GM19372 (cell line): Measurements from ENCODE around the gene IRX2.

Experiments
- ATAC-seq: cut with Tn5 transposase; IDR thresholded peaks from one replicate; pipeline ENCODE4 v1.9.1; 2021; ENCODE audit warnings: mild to moderate bottlenecking, low read depth, moderate library complexity; ENCODE audit not compliant: unreplicated experiment

IRX2 gene

DNA sequence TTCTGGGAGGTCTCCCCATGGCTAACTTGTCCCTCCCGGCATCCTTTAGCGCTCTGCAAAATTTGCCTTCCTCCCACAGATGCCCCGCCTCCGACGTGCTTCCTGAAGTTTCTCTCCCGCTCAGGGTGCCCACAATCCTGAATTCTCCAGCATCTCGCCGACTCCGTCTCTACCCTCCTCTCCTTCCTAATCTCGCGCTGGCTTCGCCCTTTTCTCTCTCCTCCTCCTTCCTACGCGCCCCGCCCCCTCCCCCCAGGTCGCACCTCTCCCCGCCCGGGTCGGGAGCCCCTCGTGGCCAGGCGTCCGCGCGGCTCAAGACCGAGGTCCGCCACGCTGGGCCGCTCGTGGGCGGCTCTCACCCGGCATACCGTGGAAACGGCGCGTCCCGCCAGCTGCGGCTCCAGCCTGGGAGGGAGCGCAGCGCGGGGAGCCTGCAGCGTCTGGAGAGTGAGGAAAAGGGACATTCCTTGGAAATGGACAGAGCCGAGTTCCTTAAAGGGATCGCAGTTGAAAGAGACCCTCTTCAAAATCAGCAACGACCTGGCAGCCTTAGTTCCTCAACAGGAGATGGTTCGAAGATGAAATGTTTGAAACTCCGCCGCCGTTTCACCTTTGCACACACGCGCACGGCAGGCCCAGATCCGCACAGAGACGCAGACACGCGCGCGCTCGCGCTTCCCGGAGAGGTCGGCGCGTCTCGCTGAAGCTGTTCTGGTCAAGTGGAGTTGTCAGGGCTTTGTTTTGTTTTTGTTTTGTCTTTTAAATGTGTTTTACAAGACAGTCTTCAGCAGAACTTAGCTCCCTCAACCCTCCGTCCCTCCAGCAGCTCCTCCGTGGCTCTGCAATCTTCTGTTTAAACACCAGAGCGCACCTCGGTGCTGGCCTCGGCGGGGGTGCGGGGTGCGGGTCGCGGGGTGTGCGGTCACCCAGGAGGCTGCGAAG, 5.0 kb upstream of the IRX2 start:
- no peak for ATAC-seq

DNA sequence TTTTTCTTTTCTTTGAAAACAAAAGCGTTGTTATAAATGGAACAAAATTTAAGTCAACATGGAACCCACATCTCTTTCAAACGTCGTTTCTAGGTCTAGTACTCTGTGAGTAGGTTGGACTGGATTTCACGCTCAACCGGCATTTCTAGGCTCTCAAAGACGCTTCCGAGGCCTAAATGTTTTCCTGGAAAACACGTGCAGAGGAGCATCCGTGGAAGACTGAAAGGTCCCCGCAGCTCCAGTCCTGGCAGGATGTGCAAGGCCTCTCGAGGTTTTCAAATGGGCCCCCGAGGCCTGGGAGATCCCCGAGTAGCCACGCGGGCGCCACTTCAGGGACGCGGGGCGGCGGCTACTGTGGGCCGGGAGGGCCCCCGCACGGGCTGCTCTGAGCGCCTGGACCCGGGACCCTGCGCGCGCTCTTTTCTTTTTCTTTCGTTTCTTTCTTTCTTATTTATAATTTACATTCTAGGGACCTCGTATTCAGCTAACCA, 4.2 kb upstream of the IRX2 start:
- ATAC-seq = no peak

DNA sequence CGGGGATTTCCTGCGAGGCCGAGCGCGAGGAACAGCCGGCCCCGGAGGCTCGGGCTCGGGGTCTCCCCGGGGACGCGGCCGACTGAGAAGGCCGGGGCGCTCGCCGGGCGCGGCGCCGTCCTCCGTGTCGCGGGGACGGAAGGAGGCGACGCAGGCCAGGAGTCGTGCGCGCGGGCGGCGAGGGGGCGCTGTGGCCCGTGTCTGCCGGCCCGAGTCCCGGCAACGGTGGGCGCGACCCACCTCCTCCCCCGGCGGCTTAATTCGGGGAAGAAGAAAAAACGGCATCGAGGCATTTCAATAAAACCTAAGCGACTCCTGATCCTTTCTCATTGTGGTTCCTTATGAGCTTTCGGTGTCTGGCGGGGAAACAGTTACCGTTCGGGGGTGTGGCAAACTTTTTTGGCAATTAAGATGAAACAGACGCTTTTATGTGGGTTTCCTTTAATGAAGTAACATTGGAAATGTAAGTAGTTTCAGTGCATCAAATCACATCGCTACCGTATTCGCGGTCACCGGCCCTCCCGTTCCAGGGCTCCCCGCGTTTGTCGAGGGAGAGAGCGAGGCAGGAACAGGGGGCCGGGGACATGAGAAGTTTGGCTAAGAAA, 3.7 kb upstream of the IRX2 start:
- ATAC-seq = no peak

DNA sequence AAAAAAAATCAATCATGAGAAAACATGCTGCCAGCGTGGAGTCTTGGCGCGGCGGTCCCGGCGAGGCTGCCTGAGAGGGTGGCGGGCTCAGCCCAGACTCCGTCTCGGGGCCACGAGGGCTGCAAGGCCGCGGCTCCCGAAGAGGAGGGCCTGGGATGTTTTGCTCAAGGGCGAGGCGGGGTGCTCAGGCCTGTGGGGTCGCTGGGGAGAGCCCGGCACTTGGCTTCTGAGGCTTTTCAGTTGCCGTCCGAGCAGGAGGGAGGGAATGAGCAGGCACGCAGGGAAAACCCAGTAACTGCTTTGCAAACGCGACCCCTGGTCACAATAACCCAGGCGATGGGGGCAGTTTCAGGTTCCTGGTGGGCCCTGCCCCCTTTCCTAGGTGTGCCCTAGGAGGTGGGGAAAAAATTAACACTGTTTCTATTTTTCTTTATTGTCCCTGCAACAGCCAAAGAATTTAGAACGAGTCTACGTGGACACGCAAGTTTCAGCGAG, 3.2 kb upstream of the IRX2 start:
- no peak for ATAC-seq

DNA sequence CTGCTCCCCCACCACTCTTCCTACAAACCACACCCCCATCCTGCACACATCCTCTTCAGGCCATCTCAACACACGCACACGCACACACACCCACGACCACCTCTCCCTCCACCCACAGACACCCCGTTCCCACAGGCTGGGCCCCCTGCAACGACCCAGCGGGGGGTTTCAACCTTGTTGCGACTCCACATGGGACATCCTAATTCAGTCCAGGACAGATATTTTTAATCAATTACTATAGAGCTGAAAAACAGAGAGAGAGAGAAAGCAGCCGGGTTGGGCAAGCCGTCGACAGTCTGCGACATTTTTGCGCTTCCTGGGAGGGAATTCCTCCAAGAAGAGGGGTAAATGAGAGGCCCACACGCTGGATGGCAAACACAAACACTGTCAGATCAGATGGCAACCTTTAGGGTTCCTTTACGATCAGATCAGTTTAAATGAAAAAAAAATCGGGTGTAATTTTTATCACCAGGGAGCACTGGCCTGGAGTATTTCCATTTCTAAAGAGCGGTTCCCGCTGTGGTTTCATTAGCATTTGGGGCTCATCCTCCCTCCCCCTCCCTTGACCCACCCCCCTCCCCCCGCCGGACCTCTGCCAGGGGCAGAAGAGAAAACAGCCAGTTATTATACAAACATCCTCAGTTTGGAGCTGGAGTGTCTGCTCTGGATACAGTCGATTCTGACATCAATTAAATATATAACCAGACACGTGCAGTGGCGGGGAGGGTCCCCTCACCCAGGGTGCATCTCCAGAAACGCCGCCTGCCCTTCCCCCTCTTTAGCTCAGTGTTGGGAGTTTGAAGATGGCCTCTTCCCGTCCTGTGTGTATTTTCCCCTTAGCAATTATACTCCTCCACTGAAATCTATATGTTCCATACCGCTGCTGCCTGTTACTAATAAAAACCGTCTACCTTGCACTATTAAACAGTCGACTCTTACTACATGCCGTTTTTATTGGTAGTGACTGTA, 2.3 kb upstream of the IRX2 start:
- no peak for ATAC-seq

DNA sequence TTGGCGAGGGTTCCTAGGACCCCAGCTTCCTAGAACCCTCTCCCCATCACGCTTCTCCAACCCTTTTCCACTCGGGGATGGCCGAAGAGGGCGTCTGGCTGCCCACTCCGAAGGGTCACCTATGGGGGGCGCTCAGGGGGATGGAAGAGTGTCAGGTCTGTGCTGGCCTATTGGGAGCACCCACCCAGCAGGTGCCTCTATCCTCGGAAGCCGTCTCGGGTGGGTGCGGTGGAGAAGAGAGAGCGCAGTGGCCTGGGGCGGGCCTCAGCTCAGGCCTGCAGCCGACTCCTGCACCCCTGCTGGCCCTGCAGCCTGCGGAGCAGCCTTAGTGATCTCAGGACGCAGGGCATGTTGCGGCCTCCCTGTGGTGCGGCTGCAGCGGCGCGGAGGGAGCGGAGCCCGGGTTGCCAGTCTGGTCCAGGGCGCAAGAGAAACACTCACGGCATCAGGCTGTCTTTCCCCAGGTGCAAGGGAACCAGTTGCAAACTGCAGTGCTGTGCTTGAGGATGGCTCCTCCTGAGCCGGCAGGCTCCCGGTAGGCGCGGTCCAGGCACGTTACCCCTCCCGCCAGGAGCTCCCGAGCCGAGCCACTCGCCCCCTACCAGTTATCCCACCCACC, 1.5 kb upstream of the IRX2 start:
- ATAC-seq = no peak

DNA sequence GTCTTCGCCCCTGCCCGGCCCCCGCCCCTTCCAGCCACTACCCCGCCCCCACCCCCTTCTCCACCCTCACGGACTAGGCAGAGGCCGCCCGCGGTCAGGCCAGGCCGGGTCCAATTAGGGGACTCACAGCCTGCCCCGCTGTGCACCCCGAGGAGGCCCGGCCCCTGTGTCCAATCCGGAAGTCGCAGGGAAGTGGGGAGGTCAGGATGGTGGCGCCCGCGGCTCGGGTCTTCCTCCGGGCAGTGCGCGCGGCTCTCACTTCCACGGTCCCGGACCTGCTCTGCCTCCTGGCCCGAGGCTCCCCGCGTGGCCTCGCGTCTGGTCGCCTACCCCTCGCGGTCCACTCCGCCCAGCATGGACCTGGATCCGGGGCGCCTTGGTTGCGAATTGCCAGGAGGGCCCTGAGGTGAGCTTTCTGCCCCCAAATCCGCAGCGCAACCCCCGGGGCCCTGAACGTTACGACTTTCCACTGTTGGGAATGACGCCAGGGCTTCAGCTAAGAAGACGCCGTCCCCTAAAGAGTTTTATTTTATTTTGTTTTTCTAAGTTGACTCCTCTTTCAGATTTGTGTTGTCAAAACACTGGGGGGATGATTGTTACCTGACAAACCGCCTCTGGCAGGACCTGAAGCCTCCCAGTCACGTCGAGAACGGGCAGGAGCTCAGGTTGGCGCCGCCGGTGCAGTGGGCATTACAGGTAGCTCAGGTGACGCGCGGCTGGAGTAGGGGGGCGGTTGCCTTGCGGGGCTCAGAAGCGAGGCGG, 763 bp upstream of the IRX2 start:
- ATAC-seq = no peak

DNA sequence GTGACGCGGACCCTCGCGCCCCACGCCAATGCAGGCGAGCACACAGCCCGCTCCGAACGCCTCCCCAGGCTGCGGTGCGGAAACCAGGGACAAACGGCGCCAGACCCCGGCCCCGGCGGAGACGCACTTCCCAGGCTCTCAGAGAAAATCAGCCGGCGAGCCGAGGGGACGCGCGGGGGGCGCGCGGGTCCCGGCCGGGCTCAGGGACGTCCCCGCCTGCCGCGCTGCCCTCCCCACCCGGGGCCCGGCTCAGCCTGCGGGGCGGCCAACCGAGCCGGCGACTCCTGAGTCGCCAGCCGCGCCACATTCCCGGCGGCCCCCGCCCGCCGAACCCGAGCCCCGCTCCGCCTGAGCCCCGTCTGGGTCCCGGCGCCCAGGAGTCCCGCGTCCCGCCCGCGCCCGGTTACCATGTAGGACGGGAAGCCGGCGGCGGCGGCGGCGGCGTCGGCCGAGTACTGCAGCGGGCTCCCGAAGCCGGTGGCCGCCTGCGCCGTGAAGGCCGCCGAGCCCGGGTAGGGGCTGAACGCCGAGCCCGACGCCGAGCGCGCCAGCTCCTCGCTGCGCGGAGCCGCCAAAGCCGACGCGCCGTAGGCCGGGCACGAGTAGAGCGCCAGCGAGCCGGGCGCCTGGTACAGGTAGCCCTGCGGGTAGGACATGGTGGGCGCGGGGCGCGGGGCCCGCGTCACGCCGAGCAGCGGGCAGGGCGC, 566 bp downstream of the IRX2 start:
- no peak for ATAC-seq

DNA sequence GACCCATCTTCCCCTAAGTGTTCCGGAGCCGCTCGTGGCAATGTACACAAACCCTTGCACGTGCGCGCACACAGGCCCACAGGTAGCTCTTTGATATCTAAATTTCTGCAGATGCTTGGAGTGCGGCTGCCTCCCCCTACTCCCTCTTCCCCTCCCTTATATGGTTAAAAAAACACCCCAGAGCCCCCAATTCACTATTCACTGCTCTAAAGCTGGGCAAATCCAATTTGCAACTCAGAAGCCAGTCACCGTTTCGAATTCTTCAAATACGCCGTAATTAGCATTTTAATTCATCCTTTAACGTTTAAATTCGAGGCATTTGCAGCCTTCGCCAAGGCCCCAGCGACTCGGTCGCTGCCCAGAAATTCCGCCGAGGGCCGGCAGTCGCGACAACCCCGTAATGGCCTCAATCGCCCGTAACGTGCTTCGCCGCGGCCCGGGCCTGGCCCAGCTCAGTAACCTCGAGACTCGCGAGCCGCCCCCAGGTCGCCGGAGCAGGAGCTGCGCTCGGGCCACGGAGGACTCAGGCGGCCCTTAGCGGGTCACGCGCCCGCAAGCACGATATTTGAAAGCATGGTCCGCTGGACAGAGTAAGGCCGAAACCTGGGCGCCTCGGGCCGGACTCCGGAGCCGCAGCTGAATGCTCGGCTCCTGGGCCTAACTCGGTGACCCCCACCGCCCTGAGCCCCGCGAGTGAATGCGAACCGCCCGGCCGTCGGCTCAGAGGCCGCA, 1.3 kb downstream of the IRX2 start:
- no peak for ATAC-seq

DNA sequence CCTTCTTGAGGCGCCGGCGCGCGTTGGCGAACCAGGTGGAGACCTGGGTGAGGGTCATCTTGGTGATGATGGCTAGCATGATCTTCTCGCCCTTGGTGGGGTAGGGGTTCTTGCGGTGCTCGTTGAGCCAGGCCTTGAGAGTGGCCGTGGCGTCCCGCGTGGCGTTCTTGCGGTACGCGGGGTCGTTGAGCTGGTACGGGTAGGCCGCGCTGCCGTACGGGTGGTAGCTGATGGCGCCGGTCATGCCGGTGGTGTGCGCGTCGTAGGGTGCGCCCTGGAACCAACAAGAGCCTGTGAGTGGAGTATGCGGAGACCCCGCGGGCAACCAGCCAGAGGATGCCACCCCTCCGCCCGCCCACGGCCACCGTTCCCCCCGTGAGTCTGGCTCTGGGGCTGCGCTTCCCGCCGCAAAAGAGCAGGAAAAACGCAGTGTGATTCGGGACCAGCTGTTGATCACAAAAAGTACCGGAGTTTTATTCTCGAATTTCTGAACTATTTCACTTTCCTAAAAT, 1.9 kb downstream of the IRX2 start:
- ATAC-seq = no peak

DNA sequence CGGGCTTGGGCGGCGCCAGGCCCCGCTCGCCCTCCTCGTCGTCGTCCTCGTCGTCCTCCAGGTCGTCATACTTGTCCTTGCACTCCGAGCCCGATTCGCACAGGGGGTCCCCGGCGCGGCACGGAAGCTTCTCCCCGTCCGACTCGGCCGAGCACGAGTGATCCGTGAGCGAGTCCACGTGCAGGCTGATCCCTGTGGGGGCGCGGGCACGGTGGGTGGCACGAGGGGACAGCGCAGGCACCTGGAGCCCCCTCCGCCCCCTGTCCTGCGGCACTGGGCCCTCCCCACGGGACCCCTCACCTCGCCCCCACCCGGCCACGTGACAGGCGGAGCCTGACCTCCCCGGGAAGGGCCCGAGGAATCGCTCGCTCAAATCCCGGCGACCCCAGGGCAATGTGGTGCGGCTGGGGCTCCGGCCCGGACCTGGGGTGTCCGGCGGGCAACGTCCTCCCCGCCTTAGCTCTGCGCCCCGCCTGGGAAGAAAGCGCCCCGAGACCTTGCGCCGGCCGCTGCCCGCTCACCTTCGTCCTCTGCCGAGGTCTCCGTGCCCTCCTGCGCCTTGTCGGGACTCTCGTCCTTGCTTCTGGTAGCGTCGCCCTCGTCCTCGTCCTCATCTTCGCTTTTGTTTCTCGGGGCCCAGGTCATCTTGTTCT, 2.5 kb downstream of the IRX2 start:
- ATAC-seq = no peak

DNA sequence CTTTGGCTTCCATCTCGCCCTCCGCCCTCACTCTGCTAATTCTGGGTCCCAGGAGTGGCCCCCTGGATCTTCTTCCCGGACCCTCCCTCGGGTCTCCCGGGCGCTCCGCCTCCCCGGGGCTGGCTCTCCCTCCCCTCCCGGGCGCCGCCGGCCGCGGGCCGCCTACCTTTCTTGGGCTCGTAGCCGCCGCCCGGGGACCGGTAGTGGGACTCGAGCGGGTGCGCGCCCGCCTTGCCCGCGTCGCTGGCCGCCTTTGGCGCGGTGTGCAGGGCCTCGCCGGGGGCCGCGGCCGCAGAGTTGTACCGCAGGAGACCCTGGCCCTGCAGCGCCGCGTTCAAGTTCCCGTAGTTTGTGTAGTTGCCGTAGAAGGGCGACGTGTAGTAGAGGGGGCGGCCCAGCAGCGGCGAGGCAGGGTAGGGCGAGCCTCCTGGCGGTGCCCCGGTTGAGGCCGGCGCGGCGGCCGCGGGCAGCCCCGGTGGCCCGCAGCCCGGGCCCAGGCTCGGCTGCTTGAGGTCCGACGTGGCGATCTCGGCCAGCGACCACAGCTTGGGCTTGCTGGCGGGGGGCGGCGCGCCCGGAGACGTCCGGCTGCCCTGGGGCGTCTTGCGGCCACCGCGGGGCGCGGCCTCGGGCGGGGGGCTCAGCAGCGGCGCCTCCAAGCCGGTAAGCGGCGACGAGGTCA, 3.2 kb downstream of the IRX2 start:
- no peak for ATAC-seq

DNA sequence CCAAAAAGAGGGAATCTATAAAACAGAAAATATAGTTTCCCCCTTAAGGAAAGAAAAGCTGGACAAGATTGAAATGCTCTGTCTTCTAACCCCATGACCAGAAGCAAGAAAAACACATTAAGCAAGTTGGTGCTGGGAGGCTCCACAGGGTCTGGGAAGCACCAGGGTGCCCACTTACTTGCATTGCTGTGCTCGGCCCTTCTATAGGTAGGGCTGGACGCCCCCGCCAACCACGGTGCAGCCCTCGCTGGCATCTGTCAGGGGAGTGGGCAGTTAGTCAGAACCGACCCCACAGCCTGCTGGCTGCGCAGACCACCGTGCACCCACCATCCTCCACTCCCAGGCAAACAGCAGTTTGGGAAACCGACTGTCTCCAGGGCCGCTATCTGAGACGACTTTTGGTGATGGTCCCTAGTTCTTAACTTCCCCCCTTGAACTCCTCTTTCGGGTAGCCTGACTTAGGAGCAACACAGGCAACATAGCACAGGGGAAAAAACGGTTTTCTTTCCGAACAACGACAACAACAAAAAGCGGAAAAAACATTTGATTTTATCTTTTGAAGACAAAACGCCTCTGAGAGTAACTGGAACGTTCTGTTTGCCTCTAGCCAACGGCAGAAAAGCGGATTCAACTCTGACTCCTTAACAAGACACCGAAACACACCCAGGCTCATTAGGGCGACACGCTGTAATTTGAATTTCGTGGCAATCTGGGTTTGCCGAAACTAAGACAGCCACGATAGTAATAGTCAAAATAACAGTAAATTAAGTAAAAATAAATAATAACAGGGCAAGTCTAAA, 3.9 kb downstream of the IRX2 start:
- ATAC-seq = no peak

DNA sequence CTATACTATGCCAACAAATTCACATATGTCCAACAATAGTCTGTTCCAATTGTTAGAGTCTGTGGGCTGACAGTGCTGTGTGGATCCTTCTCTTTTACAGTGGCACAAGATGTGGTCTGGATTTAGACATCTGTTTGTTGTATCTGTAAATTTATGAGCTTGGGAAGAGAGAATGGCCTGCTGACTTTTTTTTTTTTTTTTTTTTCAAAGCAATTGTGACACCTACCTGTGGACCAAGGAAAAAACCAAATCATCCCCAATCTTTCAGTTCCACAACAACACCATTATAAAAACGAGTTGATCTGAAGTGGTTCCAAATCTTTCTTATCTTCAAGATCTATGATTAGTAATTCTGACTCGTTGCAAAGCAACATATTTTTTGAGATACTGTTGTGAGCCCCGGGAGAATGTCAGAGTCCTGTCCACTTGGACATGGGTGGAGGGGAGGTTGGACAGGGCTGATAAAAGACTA, 4.9 kb downstream of the IRX2 start:
- ATAC-seq = no peak

DNA sequence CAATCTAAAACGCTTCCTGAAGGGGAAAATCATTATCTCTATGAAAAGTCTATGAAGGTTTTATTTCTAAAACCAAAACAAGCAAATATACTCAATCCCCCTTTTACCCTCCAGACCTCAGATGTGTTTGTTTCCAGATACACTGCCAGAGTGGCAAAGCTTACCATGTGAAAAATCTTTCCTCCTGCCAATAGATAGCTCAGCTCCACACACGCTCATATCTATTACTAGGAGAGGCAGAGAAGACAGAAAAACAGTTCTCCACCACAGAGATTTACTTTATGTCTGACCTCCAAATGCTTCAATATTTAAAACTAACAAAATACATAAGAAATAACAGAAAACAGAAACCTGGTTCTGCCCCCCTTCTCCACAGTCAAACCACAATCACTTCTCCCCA, 7.0 kb downstream of the IRX2 start:
- no peak for ATAC-seq
